ENCODE data around the gene FYB1.

GRCh38 chr5:39266442-39266841 is 47.1 kb upstream of the FYB1 start:
- TF ChIP-seq CTCF (IDR thresholded peaks at IDR 0.05; ENCODE audit: poor library complexity) (no peak), EZH2 (IDR thresholded peaks at IDR 0.05; ENCODE audit: borderline replicate concordance) (no peak)
